ENCODE data around the gene TMEM62. TPM values are rescaled to one million over a fixed set of nuclear protein-coding genes. Genes with fewer than 3 reads are reported as not detected.

The TMEM62 gene
- total and polyA plus RNA-seq, 2 experiments from 2014 or later, result 8.6 to 9.1 TPM

- Histone ChIP-seq H3K27me3 (no peaks in the 10 kb centered on the region), H3K36me3 (no peaks in the 10 kb centered on the region), H3K4me1 (ENCODE audit: low read depth) (no peaks in the 10 kb centered on the region), H3K4me3 (no peak overlapping the region), H3K9me3 (ENCODE audit: low read depth) (no peaks in the 10 kb centered on the region), H3K27ac (no peak overlapping the region)
- DNase-seq (ENCODE audit: low read depth in 1 of 2, low spot score in 1 of 2), result no peak
- TF ChIP-seq, protein P1, sequence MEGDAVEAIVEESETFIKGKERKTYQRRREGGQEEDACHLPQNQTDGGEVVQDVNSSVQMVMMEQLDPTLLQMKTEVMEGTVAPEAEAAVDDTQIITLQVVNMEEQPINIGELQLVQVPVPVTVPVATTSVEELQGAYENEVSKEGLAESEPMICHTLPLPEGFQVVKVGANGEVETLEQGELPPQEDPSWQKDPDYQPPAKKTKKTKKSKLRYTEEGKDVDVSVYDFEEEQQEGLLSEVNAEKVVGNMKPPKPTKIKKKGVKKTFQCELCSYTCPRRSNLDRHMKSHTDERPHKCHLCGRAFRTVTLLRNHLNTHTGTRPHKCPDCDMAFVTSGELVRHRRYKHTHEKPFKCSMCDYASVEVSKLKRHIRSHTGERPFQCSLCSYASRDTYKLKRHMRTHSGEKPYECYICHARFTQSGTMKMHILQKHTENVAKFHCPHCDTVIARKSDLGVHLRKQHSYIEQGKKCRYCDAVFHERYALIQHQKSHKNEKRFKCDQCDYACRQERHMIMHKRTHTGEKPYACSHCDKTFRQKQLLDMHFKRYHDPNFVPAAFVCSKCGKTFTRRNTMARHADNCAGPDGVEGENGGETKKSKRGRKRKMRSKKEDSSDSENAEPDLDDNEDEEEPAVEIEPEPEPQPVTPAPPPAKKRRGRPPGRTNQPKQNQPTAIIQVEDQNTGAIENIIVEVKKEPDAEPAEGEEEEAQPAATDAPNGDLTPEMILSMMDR (IDR thresholded peaks at IDR 0.05; ENCODE audit: low read depth, low read length), result no peak
These were observed 74.9 kb downstream of the TMEM62 start for GRCh38 chr15:43208052-43209002.

- peak; percentile 22 to 54 for DNase-seq (ENCODE audit: low read depth in 1 of 2, low spot score in 1 of 2)
These were observed 75.9 kb downstream of the TMEM62 start for GRCh38 chr15:43209059-43209824.

GRCh38 chr15:43210172-43210745 is 76.9 kb downstream of the TMEM62 start:
- TF ChIP-seq, protein P1 (IDR thresholded peaks at IDR 0.05; ENCODE audit: low read depth, low read length), result no peak
- Histone ChIP-seq H3K27me3 (no peaks in the 10 kb centered on the region), H3K4me1 (ENCODE audit: low read depth) (peaks cover 4% of the 10 kb centered on the region), H3K27ac (no peak overlapping the region), H3K36me3 (no peaks in the 10 kb centered on the region), H3K9me3 (ENCODE audit: low read depth) (no peaks in the 10 kb centered on the region), H3K4me3 (no peak overlapping the region)
- no peak for DNase-seq (ENCODE audit: low read depth in 1 of 2, low spot score in 1 of 2)

More at GRCh38 chr15:43209059-43209824, 75.9 kb downstream of the TMEM62 start:
- no peak overlapping the region for H3K27ac ChIP-seq
- no peaks in the 10 kb centered on the region for H3K9me3 ChIP-seq (ENCODE audit: low read depth)
- TF ChIP-seq, protein P1 (IDR thresholded peaks at IDR 0.05; ENCODE audit: low read depth, low read length), result peak; percentile 25
- H3K36me3 ChIP-seq, result no peaks in the 10 kb centered on the region
- no peak overlapping the region for H3K4me3 ChIP-seq
- no peaks in the 10 kb centered on the region for H3K27me3 ChIP-seq
- H3K4me1 ChIP-seq (ENCODE audit: low read depth), result no peaks in the 10 kb centered on the region

- Histone ChIP-seq H3K36me3 (no peaks in the 10 kb centered on the region), H3K27me3 (no peaks in the 10 kb centered on the region), H3K4me1 (ENCODE audit: low read depth) (peaks cover 4% of the 10 kb centered on the region), H3K9me3 (ENCODE audit: low read depth) (no peaks in the 10 kb centered on the region), H3K27ac (no peak overlapping the region), H3K4me3 (no peak overlapping the region)
- TF ChIP-seq, protein P1 (IDR thresholded peaks at IDR 0.05; ENCODE audit: low read depth, low read length), result no peak
- DNase-seq (ENCODE audit: low read depth in 1 of 2, low spot score in 1 of 2), result no peak
These were observed 77.4 kb downstream of the TMEM62 start for GRCh38 chr15:43210807-43211206.

GRCh38 chr15:43211224-43211735 is 77.9 kb downstream of the TMEM62 start:
- H3K27me3 ChIP-seq, result no peaks in the 10 kb centered on the region
- H3K4me3 ChIP-seq, result no peak overlapping the region
- H3K4me1 ChIP-seq (ENCODE audit: low read depth), result peaks cover 4% of the 10 kb centered on the region
- no peak for DNase-seq (ENCODE audit: low read depth in 1 of 2, low spot score in 1 of 2)
- no peaks in the 10 kb centered on the region for H3K9me3 ChIP-seq (ENCODE audit: low read depth)
- TF ChIP-seq, protein P1 (IDR thresholded peaks at IDR 0.05; ENCODE audit: low read depth, low read length), result no peak
- H3K36me3 ChIP-seq, result no peaks in the 10 kb centered on the region
- H3K27ac ChIP-seq, result no peak overlapping the region
